OCI-LY7 (cell line): ENCODE measurements around the gene GALNT17. TPM values are rescaled to one million over a fixed set of nuclear protein-coding genes. Genes with fewer than 3 reads are reported as not detected.

Experiments
- BruUV-seq: library from RNA; stranded (reverse); fragments of 400-500 nt; replicated peaks from 2 replicates; lab custom pipeline; 2021; lab: Mats Ljungman, UMichigan
- CTCF ChIA-PET: fragments of 300-600 bp; sonication (Branson Sonifier 250); formaldehyde crosslinking; loops from one replicate; lab custom pipeline; 2022; ENCODE audit warnings: antibody characterized with exemption; ENCODE audit not compliant: unreplicated experiment; lab: Charles Lee
- POLR2A ChIA-PET: fragments of 300-600 bp; sonication (Branson Sonifier 250); formaldehyde crosslinking; loops from one replicate; lab custom pipeline; 2022; ENCODE audit warnings: antibody characterized with exemption; lab: Charles Lee
- DNase-seq: peaks from one replicate; pipeline ENCODE4 v3.0.0-alpha.2; 2015; ENCODE audit warnings: low spot score
- H2AFZ ChIP-seq: fragments of 200-600 bp; sonication (generic), shearing (Covaris generic); 2 replicates; pipeline ENCODE4 v1.6.1; 2014; ENCODE audit warnings: mild to moderate bottlenecking, antibody characterized with exemption, low read length, moderate library complexity
- H3K27ac ChIP-seq: fragments of 200-600 bp; sonication (generic); 2 replicates; pipeline ENCODE4 v1.5.1; 2014; ENCODE audit warnings: mixed run types, low read depth, mild to moderate bottlenecking, moderate library complexity, low read length, inconsistent platforms; ENCODE audit not compliant: poor library complexity, severe bottlenecking
- H3K36me3 ChIP-seq: fragments of 200-600 bp; sonication (generic); 2 replicates; pipeline ENCODE4 v1.6.1; 2014; ENCODE audit warnings: mild to moderate bottlenecking, antibody characterized with exemption, low read length, moderate library complexity, mixed read lengths; ENCODE audit not compliant: insufficient read depth
- H3K4me1 ChIP-seq: fragments of 200-600 bp; sonication (generic); 2 replicates; pipeline ENCODE4 v1.5.1; 2014; ENCODE audit warnings: mild to moderate bottlenecking, low read length; ENCODE audit not compliant: insufficient read depth, poor library complexity, severe bottlenecking
- H3K4me2 ChIP-seq: fragments of 200-600 bp; sonication (generic); 2 replicates; pipeline ENCODE4 v1.6.1; 2014; ENCODE audit warnings: mild to moderate bottlenecking, low read length
- H3K4me3 ChIP-seq: fragments of 200-600 bp; sonication (generic); 2 replicates; pipeline ENCODE4 v1.5.1; 2014; ENCODE audit warnings: mild to moderate bottlenecking, low read depth, low read length; ENCODE audit not compliant: poor library complexity, severe bottlenecking
- H3K79me2 ChIP-seq: fragments of 200-600 bp; sonication (generic); 2 replicates; pipeline ENCODE4 v1.6.1; 2016; ENCODE audit warnings: low read depth, mild to moderate bottlenecking, low read length, moderate library complexity, mixed read lengths; ENCODE audit not compliant: insufficient read depth
- H3K9me2 ChIP-seq: fragments of 200-600 bp; sonication (generic); 2 replicates; pipeline ENCODE4 v1.6.1; 2016; ENCODE audit warnings: mild to moderate bottlenecking, low read length, mixed read lengths; ENCODE audit not compliant: insufficient read depth
- H3K9me3 ChIP-seq: fragments of 200-600 bp; sonication (generic); 2 replicates; pipeline ENCODE4 v1.6.1; 2014; ENCODE audit warnings: mild to moderate bottlenecking, mixed run types, low read length, mixed read lengths
- H4K20me1 ChIP-seq: fragments of 200-600 bp; sonication (generic); 2 replicates; pipeline ENCODE4 v1.6.1; 2014; ENCODE audit warnings: mild to moderate bottlenecking, antibody characterized with exemption, low read length, moderate library complexity, mixed read lengths; ENCODE audit not compliant: insufficient read depth
- CTCF ChIP-seq: fragments of 200-600 bp; sonication (generic); conservative IDR thresholded peaks from 2 replicates; pipeline ENCODE4 v1.5.1; 2014; ENCODE audit warnings: mild to moderate bottlenecking, antibody characterized with exemption, low read length, moderate library complexity, mixed read lengths
- EZH2phosphoT487 ChIP-seq: fragments of 200-600 bp; sonication (generic); IDR thresholded peaks from 2 replicates; pipeline ENCODE4 v1.6.1; 2018; ENCODE audit warnings: low read depth, borderline replicate concordance, mild to moderate bottlenecking, mixed run types, antibody characterized with exemption, low read length, moderate library complexity, mixed read lengths
- intact Hi-C: fragments of 100-400 bp; cut with micrococcal nuclease; formaldehyde crosslinking; loops from one replicate; pipeline ENCODE4 v1.10.0; 2022; ENCODE audit not compliant: unreplicated experiment
- total RNA-seq, 2 experiments: library from RNA; depleted of rRNA in 1 of 2; stranded (reverse); fragments of >200 nt in 1 of 2; shearing (Covaris generic) in 1 of 2; gene quantifications; 2 replicates each; pipeline ENCODE4 v1.2.3, GENCODE V29; 2014 to 2022

Gene GALNT17
- total RNA-seq, 2 experiments from 2014 or later: not detected

- H3K36me3 ChIP-seq: no peaks in the 10 kb centered on the region
- no peaks in the 10 kb centered on the region for H4K20me1 ChIP-seq
- H3K4me2 ChIP-seq: no peak overlapping the region
- H3K27ac ChIP-seq: no peak overlapping the region
- CTCF ChIA-PET: no interaction called here
- H3K9me2 ChIP-seq: no peaks in the 10 kb centered on the region
- TF ChIP-seq EZH2phosphoT487 (no peak), CTCF (no peak)
- H3K9me3 ChIP-seq: no peaks in the 10 kb centered on the region
- no TSS peak for BruUV-seq
- no peak for DNase-seq
- H3K4me3 ChIP-seq: no peak overlapping the region
- intact Hi-C loops: no loop called here
- POLR2A ChIA-PET: no interaction called here
- H3K4me1 ChIP-seq: no peaks in the 10 kb centered on the region
- H2AFZ ChIP-seq: no peak overlapping the region
- H3K79me2 ChIP-seq: no peaks in the 10 kb centered on the region
These were observed 334.7 kb downstream of the GALNT17 start for GRCh38 chr7:71466448-71467145.

- no peaks in the 10 kb centered on the region for H3K79me2 ChIP-seq
- H3K4me3 ChIP-seq: no peak overlapping the region
- H3K36me3 ChIP-seq: no peaks in the 10 kb centered on the region
- H3K4me2 ChIP-seq: no peak overlapping the region
- no peak for TF ChIP-seq CTCF
- TF ChIP-seq EZH2phosphoT487: no peak
- no peaks in the 10 kb centered on the region for H3K9me3 ChIP-seq
- no peak for DNase-seq
- no peak overlapping the region for H2AFZ ChIP-seq
- BruUV-seq: no TSS peak
- no peaks in the 10 kb centered on the region for H4K20me1 ChIP-seq
- intact Hi-C loops: no loop called here
- H3K9me2 ChIP-seq: no peaks in the 10 kb centered on the region
- H3K4me1 ChIP-seq: no peaks in the 10 kb centered on the region
- POLR2A ChIA-PET: interaction anchor here (0.6 kb wide), 1 partner anchor 261 kb away, joined by 4 read pairs; no protein-coding TSS in a partner anchor
- no peak overlapping the region for H3K27ac ChIP-seq
- CTCF ChIA-PET: no interaction called here
These were observed 338.4 kb downstream of the GALNT17 start for GRCh38 chr7:71470326-71470725.

- BruUV-seq: no TSS peak
These were observed 338.9 kb downstream of the GALNT17 start for GRCh38 chr7:71470830-71471229.

More at GRCh38 chr7:71470830-71471229, 338.9 kb downstream of the GALNT17 start:
- no peak overlapping the region for H3K27ac ChIP-seq
- intact Hi-C loops: no loop called here
- DNase-seq: no peak
- no peak overlapping the region for H2AFZ ChIP-seq
- CTCF ChIA-PET: no interaction called here
- no peak overlapping the region for H3K4me2 ChIP-seq
- H3K4me3 ChIP-seq: no peak overlapping the region
- H4K20me1 ChIP-seq: no peaks in the 10 kb centered on the region
- TF ChIP-seq EZH2phosphoT487 (no peak), CTCF (no peak)
- H3K79me2 ChIP-seq: no peaks in the 10 kb centered on the region
- no peaks in the 10 kb centered on the region for H3K36me3 ChIP-seq
- POLR2A ChIA-PET: interaction anchor here (0.6 to 0.7 kb wide), 2 partner anchors 262 to 423 kb away, joined by 4 to 6 read pairs; no protein-coding TSS in a partner anchor
- no peaks in the 10 kb centered on the region for H3K9me3 ChIP-seq
- no peaks in the 10 kb centered on the region for H3K9me2 ChIP-seq
- H3K4me1 ChIP-seq: no peaks in the 10 kb centered on the region
